ENCODE data around the gene PTGFRN. TPM values are rescaled to one million over a fixed set of nuclear protein-coding genes. Genes with fewer than 3 reads are reported as not detected.
A peak's percentile ranks its signal among the peaks of the same experiment; 100 is the strongest.

The PTGFRN gene
- total RNA-seq, 1 donor from 2014 or later, result 81.5 TPM

DNA sequence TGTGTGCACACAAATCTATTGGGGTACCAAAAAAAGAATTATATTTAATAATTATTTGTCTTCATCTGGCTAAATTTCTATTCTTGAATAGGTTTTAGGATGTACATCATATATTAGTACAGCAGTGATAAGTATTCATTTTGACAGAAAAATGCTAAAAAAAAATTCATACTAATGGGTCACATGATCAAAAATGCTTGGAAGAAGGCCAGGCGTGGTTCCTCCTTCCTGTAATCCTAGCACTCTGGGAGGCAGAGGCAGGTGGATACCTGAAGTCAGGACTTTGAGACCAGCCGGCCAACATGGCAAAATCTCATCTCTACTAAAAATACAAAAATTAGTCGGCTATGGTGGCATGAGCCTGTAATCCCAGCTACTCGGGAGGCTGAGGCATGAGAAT, 26.9 kb upstream of the PTGFRN start:
- no peak for DNase-seq
- ATAC-seq (ENCODE audit: poor library complexity), result no peak
- intact Hi-C loops (cut with DNase I), result no loop called here

DNA sequence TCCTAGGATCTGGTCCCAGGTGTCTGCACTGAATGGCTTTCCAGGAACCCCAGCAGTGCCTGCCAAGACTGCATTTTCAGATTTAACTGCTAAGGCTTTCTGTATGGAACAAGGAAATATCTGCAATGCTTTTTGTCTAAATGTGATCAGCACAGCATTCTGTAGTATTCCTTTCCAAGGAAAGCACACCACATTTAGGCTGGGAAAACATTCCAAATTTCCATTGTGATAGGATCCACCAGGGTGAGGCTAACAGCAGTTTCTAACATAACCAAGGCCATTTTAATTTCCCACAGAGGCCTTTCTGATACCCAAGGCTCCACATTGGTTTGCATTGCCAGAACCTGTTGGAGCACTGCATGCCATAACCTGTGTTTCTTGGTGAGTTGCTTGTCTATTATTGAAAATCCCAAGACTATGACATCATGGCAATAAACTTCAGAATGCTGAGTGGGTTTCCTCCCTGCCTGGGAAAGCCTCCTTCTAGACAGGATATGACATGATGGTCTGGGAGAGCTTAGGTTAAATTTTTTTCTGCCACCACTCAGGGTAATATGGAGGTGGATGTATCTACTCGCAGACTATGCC, 23.3 kb upstream of the PTGFRN start:
- DNase-seq, result no peak
- ATAC-seq (ENCODE audit: poor library complexity), result no peak
- intact Hi-C loops (cut with DNase I), result no loop called here

DNA sequence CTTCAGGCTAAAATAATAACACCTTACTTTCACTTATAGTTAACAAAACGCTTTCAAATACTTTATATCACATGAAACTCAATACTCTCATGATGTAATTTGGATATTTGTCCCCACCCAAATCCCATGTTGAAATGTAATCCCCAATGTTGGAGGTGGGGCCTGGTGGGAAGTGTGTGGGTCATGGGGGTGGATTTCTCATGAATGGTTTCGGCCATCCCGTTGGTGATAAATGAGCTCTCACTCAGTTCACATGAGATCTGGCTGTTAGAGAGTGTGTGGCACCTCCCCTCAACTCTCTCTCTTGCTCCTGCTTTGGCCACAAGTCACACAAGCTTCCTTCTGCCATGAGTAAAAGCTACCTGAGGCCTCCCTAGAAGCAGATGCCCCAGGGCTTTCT, 22.5 kb upstream of the PTGFRN start:
- ATAC-seq (ENCODE audit: poor library complexity), result no peak
- no peak for DNase-seq

DNA sequence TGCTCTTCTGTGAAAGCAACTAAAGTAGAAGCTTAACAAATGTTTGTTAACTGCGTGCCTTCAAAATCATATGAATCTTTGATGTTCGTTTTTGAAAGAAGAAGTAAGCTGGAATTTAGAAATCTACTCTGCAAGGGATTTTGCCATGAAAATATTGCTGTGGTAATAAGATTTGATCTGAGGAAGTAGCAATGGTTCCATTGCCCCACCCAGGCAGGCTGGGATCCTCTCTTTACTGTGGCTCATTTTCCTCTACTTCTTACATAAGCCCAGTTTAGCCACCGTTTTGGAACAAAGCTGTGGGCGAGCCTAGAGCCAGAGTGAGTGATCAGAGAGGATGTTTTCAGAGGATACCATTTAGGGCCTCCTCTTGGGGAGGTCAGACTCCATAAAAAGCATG, 20.3 kb upstream of the PTGFRN start:
- no peak for DNase-seq
- ATAC-seq (ENCODE audit: poor library complexity), result peak; percentile 51
- intact Hi-C loops (cut with DNase I), result no loop called here

More for the DNA sequence above, 22.5 kb upstream of the PTGFRN start:
- intact Hi-C loops (cut with DNase I), result no loop called here

DNA sequence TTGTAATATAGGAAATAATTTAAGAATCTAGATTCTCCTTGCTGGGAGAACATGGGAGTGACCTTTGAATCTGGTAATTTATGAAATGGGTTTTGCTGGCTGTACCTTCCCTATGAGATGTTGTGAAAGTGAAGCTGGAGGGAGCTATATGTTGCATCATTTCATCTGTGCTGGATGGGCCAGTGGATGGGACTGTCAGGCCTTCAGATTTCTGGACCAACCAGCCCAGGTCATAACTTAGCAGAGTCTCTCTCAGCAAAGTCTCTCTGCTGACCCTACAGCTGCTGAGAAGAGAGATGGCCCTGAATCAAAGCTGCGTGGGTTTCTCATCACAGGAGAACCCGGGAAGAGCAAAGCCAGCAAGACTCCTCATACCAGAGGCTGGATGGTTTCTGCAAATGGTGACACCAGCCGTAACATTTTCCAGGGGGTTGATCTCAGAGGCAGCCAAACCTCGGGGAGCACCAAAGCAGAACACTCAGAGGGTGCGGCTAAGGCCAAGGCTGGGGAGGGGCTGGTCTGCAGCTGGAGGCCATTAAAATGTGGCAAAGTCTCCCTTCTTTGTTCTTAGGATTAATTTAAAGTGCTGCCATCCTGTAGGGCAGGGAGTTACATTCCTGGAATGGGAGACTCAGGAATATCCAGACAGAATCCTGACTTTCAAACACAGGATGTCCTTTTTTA, 18.2 kb upstream of the PTGFRN start:
- no peak for DNase-seq
- intact Hi-C loops (cut with DNase I), result no loop called here
- peak; percentile 29 for ATAC-seq (ENCODE audit: poor library complexity)

DNA sequence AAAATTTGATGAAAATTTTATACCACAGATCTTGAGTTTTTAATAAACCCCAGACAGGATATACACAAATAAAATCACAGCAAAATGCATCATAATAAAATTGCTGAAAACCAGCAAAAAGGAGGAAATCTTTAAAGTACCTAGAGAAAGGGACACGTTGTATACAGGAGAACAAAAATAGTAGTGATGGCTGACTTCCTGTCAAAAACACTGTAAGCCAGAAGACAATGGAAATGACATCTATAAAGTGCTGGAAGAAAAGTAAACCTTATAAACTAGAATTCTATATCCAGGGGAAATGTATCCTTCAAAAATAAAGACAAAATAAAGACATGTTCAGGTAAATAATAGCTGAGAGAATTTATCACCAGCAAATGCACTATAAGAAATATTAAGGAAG, 14.6 kb upstream of the PTGFRN start:
- intact Hi-C loops (cut with DNase I), result no loop called here
- DNase-seq (no peak), ATAC-seq (ENCODE audit: poor library complexity) (no peak)

DNA sequence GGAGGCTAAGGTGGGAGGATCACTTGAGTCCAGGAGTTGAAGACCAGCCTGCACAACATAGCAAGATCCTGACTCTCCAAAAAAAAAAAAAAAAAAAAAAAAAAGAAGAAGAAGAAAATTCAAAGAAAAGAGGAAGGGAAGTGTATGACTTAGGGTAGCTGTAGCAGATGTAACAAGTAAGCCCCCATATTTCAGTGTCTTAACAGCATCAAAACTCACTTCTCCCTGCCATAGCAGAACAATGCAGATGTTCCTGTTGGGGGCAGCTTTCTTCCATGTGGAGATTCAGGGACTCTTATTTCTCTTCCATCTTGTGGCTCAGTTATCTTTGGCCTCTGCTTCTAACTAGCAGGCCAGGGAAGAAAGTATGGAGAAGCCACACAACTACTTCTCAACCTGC, 10.2 kb upstream of the PTGFRN start:
- intact Hi-C loops (cut with DNase I), result no loop called here
- DNase-seq, result no peak
- no peak for ATAC-seq (ENCODE audit: poor library complexity)

DNA sequence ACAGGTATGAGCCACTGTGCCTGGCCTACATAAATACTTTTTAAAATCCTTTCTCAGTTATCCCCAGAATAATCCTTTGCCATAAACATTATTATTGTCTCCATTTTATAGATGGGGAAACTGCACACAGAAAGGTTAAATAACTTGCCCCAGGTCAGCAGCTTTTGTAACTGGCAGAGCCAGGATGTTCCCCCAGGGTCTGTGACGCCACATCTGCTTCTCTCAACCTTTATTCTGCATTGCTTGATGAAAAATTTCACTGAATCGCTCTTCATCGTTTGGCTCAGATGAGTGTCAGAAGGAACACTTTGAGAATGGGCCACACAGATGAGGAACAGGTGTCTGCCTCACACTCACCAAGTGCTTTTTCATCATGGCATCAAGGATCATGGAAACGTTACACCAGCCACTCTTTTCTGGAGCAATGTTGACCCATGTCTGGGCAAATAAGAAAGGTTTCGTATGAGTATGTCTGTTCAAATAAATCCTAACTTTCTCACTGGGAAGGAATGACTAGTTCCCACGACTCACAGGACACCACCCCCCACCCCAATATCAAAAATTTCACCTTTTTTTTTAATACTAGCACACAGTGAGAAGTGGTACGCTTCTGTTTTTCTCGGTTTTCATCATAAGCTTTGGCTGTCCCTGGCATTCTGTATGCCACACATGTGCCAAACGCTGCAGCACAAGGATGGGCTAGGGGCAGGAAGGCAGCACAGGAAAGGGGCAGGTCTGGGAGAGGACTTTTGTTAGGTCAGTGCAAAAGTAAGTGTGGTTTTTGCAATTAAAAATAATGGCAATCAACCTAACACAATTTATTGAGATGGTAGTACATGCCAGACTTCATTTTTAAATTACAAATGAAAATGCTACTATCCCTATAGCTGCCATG, 9.0 kb upstream of the PTGFRN start:
- intact Hi-C loops (cut with DNase I), result no loop called here
- DNase-seq, result no peak
- ATAC-seq (ENCODE audit: poor library complexity), result no peak

DNA sequence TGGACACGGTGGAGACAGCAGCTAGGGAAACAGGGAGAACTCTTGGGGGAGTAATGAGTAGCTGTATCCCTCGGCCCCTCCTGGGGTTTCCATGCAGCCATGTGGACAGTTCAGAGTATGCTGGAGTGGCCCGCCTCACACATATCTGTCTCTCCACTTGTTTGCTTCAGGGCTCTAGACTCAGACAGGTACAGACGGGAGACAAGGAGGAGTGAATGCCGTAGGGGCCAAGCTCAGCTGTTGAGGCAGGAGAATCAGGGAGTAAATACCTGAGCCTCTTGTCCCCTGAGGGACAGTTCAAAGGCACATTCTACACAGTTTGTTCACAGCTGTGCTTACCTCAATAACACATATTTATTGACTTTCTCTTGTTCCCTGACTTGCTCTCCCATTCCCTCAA, 7.7 kb upstream of the PTGFRN start:
- ATAC-seq (ENCODE audit: poor library complexity) (no peak), DNase-seq (no peak)
- intact Hi-C loops (cut with DNase I), result no loop called here

DNA sequence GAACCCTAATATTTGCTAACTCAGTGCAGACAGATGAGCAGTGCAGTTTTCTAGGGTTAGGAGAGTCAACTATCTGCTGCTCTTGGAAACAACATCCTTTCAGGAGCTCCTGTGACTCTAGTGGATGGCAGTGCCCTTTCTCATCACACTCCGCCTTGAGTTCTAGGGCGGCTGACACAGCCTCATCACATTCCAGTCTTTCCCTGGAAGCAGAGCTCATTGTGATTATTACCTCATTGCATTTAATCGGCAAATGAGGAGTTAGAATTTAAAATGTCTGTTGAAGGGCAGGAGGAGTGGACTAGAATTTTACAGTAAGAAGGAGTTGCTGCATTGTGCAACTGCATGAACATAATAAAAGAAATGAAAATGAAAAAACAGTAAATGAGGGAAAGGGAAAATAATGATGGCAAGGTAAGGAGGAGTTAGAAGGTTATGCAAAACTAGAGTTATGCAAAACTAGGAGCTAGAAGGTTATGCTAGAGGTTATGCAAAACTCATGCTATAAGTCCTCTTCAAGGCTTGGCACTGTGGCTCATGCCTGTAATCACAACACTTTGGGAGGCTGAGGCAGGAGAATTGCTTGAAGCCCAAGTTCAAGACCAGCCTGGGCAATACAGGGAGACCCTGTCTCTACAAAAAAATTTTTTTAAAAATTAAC, 6.9 kb upstream of the PTGFRN start:
- DNase-seq, result no peak
- no peak for ATAC-seq (ENCODE audit: poor library complexity)
- intact Hi-C loops (cut with DNase I), result no loop called here

DNA sequence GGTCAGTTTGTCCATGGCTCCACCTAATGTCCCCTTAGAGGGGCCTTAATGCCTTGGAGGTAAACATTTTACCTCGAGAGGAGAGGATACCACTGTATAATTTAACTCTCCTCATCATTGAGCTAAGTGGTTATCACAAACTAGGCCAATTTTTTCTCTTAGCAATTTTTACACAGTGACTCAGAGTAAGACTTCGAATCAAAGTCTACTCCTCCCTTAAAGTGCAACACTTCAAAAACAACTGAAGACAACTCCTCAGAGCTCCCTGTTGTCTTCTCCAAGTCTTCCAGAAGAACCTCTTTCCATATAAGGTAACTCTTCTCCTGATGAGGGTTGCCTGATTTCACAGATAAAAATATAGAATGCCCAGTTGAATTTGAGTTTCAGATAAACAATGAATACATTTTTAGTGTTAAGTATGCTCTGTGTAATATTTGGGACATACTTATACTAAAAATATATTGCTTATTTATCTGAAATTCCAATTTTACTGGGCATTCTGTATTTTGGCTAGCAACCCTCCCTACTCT, 4.9 kb upstream of the PTGFRN start:
- no peak for DNase-seq
- intact Hi-C loops (cut with DNase I), result no loop called here
- ATAC-seq (ENCODE audit: poor library complexity), result no peak

DNA sequence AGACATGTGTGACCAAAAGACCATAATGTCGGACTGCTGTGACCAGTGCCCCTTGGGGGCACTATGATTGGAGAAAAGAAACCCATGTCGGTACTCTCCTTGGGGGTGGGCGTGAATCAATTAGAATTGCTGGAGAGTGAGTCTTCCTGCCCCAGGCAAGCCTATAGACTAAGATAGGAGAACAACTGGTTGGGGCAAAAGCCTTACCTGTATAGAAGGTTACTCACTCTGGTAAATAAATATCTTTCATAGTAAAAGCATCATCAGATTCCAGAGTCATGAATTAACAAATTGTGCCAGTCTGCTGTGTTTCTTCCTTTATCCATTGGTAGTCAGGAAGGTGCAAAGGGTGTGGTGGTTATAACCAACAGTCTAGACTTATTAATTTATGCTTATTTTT, 2.9 kb upstream of the PTGFRN start:
- ATAC-seq (ENCODE audit: poor library complexity), result no peak
- no peak for DNase-seq
- intact Hi-C loops (cut with DNase I), result no loop called here

DNA sequence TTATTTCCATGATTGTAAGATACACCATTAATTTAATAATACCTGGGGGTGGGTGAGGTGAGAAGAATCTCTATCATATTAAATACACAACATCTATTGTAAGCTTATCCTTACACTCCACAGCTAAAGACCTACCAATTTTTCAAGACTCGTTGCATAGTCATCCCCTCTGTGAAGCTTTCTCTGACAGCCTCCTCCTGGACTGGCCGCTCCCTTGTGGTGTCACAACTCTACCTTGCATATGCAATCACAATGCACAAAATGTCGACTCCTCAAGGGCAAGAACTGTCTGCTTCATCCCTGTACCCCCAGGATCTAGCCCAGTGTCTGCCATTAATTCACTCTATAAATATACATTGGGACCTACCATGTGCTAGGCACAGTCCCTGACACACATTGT, 2.4 kb upstream of the PTGFRN start:
- DNase-seq (no peak), ATAC-seq (ENCODE audit: poor library complexity) (no peak)
- intact Hi-C loops (cut with DNase I), result no loop called here

DNA sequence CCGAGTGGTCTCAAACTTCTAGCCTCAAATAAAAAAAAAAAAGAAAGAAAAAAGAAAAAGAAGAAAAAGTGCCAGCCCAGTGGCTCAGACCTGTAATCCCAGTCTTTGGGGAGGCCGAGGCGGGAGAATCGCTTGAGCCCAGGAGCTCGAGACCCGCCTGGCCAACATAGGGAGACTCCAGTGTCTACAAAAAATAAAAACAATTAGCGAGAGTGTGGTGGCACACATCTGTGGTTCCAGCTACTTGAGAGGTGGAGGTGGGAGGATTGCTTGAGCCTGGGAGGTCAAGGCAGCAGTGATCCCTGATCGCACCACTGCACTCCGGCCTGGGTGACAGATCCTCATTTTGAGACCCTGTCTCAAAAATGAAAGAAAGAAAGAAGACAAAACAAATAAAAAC, 1.4 kb upstream of the PTGFRN start:
- intact Hi-C loops (cut with DNase I), result no loop called here
- DNase-seq (no peak), ATAC-seq (ENCODE audit: poor library complexity) (no peak)

DNA sequence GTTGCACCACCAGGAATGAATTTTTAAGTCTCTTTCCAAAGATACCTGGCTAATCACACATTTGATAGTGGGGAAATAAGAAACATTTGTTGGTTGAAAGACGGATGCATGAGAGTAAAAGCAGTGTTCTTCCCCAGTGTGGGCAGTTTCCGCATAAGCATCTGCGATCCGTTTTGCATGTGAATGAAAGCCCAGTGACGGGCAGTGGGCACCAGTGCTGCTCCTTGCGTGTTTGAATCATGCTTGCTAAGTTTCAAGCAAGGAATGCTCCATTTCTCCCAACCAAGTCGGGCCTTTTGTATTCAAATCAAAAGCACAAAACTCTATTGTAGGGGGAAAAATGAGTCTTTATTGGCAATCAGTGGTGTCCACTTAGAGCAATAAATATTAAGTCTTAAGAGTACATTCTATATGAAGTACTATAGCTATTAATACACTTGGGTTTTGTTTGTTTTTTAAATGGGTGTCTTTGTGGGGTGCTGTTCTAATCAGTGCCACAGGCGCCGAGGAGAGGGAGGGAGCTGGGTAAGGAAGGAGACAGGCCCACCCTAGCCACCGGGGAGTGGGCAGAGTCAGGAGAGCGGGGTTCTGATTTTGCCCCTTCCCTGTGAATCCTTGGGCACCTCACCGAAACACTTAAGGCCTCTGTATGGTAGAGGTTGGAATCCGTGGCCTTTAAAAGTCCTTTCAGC, 750 bp upstream of the PTGFRN start:
- intact Hi-C loops (cut with DNase I), result no loop called here
- DNase-seq, result no peak

DNA sequence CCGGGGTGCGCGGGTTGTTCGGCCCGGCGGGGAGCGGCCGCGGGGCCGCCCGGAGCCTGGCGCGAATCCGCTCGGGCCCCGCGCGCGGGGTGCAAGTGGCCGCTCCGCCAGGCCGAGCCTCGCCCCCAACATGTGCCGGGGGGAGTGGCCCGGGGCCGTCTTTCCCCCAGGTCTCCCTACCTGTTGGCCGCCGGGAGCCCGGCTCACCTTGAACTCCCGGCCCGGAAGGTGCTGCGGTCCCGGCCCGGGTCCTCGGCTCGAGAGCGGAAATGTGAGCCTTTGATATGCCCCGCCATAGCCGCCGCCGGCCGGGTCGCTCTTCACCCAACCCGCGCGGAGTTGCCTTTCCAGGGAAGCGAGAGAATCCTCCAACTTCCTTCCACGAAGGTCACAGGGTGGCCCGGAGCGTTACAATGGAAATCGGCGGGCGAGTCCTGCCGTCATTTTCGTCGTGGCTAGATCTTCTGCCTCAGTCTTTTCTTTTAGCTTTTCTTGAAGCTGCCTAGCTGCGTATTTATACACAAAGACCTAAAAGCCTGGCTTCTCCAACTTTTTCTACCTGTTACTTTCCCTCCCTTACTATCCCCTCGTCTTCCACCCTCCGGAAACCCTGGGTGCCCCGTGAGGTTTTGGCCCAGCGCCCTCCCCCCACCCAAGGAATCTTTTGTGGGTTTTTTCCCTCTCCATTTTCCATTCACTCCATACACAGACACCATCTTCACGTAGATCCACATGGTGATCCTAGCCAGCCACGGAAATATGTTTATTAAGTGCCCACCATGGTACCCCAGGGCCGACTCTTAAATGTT, 867 bp downstream of the PTGFRN start:
- DNase-seq (peak; percentile 58), ATAC-seq (ENCODE audit: poor library complexity) (peak; percentile 33)
- intact Hi-C loops (cut with DNase I), result loop anchor here (5.0 kb wide), 1 partner anchor 37 kb away; no protein-coding TSS in a partner anchor

More for the DNA sequence above, 750 bp upstream of the PTGFRN start:
- ATAC-seq (ENCODE audit: poor library complexity), result no peak

DNA sequence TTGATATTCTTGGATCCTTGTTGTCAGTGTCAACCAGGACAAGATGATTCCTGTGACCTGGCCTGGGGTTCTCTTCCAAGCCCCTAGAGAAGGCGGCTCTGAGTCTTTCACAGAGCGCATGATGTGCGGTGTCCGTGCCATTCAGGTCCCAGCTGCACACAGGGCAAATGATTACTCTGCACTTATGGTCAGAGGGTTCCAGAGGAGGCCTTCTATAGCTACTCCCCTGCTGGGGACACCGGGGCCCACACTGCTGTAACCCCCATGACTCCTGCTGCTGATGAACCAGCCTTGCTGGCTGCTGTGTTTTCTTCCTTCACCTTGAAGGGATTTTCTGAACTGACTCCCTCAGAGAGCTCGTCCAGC, 1.5 kb downstream of the PTGFRN start:
- DNase-seq (no peak), ATAC-seq (ENCODE audit: poor library complexity) (no peak)
- intact Hi-C loops (cut with DNase I), result loop anchor here (5.0 kb wide), 1 partner anchor 36 kb away; no protein-coding TSS in a partner anchor
